Stimulated activated CD4-positive, alpha-beta T cell treated with anti-CD3 and anti-CD28 coated beads, Interleukin-15, amount 100 ng/mL, for 1 hour (primary cell): ENCODE results near the gene CSNK1E.

Experiments
- DNase-seq, 2 donors: peaks; one replicate each; pipeline ENCODE4 v3.0.0-alpha.2; 2020; ENCODE audit warnings: low read depth in 1 of 2, low spot score in 1 of 2

Gene CSNK1E

GRCh38 chr22:38335077-38335476 is 17.8 kb upstream of the CSNK1E start:
- DNase-seq, result no peak

- DNase-seq, result no peak
Observed at GRCh38 chr22:38327805-38328204, 10.6 kb upstream of the CSNK1E start.

GRCh38 chr22:38327396-38327795 is 10.2 kb upstream of the CSNK1E start:
- no peak for DNase-seq

GRCh38 chr22:38325587-38325986 is 8.4 kb upstream of the CSNK1E start:
- no peak for DNase-seq

- no peak for DNase-seq
Observed at GRCh38 chr22:38320605-38321402, 3.6 kb upstream of the CSNK1E start.

GRCh38 chr22:38318792-38319773 is 1.9 kb upstream of the CSNK1E start:
- DNase-seq, result no peak

- no peak for DNase-seq
Observed at GRCh38 chr22:38317995-38318715, 922 bp upstream of the CSNK1E start.

- DNase-seq, result peak; percentile 23 to 34
Observed at GRCh38 chr22:38316364-38317121, 690 bp downstream of the CSNK1E start.

GRCh38 chr22:38315823-38316363 is 1.3 kb downstream of the CSNK1E start:
- no peak for DNase-seq

GRCh38 chr22:38314933-38315822 is 2.1 kb downstream of the CSNK1E start:
- DNase-seq, result no peak

- no peak for DNase-seq
Observed at GRCh38 chr22:38314051-38314932, 2.9 kb downstream of the CSNK1E start.

- no peak for DNase-seq
Observed at GRCh38 chr22:38313384-38313955, 3.8 kb downstream of the CSNK1E start.

GRCh38 chr22:38312261-38312800 is 4.9 kb downstream of the CSNK1E start:
- DNase-seq, result no peak

- DNase-seq, result no peak
Observed at GRCh38 chr22:38311323-38311620, 6.0 kb downstream of the CSNK1E start.

GRCh38 chr22:38310518-38311322 is 6.5 kb downstream of the CSNK1E start:
- DNase-seq, result no peak

- no peak for DNase-seq
Observed at GRCh38 chr22:38309614-38310517, 7.4 kb downstream of the CSNK1E start.
